Measurements from ENCODE around the gene NID1.
A peak's percentile ranks its signal among the peaks of the same experiment; 100 is the strongest.

Gene NID1

DNA sequence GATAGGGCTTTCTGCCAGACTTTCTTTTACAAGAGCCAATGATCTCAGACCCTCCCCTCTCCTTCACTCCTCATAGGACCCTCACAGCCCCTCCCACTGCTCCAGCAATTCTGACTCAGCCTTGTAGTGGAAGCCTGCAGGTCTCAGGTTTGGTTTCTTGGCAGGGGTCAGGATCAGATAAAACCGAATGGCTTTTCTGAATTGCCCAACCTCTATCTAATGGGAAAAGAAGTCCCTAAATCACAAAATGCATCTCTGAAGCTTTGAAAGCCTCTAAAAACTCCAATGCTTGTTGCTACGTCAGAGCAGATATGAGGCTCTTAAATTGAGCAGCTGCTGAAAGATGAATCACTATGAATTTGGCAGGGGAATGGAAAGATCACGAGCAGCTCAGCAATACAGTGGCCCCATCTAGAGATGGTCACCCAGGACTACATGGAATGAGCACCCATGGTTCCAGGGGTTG is 74.5 kb downstream of the NID1 start:
- no peak for DNase-seq (ENCODE audit: low read depth)
- H3K4me3 ChIP-seq (ENCODE audit: low read depth, low read length) = no peak overlapping the region
- no peak for TF ChIP-seq MYC (IDR thresholded peaks at IDR 0.05; ENCODE audit: low read depth, low read length)
- TF ChIP-seq, protein P1, sequence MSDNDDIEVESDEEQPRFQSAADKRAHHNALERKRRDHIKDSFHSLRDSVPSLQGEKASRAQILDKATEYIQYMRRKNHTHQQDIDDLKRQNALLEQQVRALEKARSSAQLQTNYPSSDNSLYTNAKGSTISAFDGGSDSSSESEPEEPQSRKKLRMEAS (IDR thresholded peaks at IDR 0.05; ENCODE audit: low read depth, low read length) = no peak
- TF ChIP-seq, protein P2, sequence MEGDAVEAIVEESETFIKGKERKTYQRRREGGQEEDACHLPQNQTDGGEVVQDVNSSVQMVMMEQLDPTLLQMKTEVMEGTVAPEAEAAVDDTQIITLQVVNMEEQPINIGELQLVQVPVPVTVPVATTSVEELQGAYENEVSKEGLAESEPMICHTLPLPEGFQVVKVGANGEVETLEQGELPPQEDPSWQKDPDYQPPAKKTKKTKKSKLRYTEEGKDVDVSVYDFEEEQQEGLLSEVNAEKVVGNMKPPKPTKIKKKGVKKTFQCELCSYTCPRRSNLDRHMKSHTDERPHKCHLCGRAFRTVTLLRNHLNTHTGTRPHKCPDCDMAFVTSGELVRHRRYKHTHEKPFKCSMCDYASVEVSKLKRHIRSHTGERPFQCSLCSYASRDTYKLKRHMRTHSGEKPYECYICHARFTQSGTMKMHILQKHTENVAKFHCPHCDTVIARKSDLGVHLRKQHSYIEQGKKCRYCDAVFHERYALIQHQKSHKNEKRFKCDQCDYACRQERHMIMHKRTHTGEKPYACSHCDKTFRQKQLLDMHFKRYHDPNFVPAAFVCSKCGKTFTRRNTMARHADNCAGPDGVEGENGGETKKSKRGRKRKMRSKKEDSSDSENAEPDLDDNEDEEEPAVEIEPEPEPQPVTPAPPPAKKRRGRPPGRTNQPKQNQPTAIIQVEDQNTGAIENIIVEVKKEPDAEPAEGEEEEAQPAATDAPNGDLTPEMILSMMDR (IDR thresholded peaks at IDR 0.05; ENCODE audit: low read depth, low read length) = no peak
- TF ChIP-seq POLR2A (IDR thresholded peaks at IDR 0.05; ENCODE audit: extremely low read depth, insufficient read length) = no peak

DNA sequence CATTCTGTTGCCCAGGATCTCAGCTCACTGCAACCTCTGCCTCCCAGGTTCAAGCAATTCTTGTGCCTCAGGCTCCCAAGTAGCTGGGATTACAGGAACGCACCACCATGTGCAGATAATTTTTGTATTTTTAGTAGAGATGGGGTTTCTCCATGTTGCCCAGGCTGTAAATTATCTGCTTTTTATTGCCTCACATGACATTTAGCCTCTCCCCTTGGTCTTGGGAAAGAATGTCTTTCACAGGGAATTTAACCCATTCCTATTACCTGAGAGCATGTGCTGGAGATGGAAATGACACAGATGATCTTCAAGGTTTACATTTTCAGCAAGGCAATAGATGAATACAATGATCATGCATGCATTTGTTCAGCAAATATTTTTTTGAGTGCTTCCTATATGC is 75.8 kb downstream of the NID1 start:
- H3K4me3 ChIP-seq (ENCODE audit: low read depth, low read length) = no peak overlapping the region
- TF ChIP-seq, protein P1 (IDR thresholded peaks at IDR 0.05; ENCODE audit: low read depth, low read length) = no peak
- no peak for DNase-seq (ENCODE audit: low read depth)

DNA sequence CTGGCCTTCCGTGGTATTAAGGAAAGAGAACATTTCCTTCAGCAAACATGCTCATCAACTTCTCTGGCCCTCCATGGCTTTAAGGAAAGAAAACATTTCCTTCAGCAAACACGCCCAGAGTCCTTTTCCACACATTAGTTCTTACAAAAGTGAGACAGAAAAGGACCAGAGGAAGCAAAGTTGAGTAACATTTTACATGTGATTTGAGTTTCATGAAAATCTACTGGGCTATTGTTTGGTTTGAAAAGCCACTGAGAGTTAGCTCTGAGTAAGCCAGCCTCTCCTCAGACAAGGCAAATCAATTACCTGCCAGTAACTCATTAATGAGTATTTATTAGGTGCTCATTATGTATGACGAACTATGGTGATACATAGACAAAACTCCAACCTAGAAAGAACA is 78.0 kb downstream of the NID1 start:
- no peak for DNase-seq (ENCODE audit: low read depth)
- H3K4me3 ChIP-seq (ENCODE audit: low read depth, low read length) = no peak overlapping the region
- TF ChIP-seq, protein P1 (IDR thresholded peaks at IDR 0.05; ENCODE audit: low read depth, low read length) = no peak
- TF ChIP-seq MYC (IDR thresholded peaks at IDR 0.05; ENCODE audit: low read depth, low read length) (no peak), POLR2A (IDR thresholded peaks at IDR 0.05; ENCODE audit: extremely low read depth, insufficient read length) (no peak)
- TF ChIP-seq, protein P2 (IDR thresholded peaks at IDR 0.05; ENCODE audit: low read depth, low read length) = no peak

DNA sequence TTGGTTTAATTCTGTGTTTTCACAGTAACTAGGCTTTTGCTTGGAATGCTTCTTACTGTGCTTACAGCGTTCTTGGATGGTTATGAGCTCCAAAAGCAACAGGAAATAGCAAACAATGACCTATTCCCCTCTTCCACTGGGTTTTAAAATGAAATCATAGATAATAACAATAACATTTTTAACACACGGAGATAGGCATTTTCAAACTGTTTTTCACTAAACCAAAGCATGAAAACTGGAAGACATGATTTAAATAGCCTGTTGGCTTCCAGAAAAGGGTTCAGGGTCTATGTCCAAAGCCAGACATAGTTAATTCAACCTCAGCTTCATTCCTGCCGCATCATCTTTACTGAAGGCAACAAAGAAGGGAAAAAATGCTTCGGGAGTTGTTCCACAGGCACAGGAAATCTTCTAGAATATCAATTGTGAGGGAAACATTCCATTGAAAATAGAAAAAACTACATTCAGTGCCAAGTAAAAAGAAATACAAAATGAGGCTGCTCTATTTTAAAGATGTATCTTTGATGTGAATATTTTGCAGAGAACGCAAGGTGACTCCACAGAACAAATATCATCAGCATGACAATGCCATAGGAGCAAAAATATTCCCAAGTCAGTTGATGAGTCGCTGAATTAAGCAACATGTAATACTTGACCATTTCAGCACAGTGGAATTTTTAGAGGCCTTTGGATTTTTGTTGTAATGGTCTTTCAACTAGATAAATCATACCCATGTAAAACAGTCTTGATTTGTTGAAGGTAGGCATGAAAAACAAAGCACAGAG is 80.7 kb downstream of the NID1 start:
- TF ChIP-seq POLR2A (IDR thresholded peaks at IDR 0.05; ENCODE audit: extremely low read depth, insufficient read length) (no peak), MYC (IDR thresholded peaks at IDR 0.05; ENCODE audit: low read depth, low read length) (no peak)
- TF ChIP-seq, protein P1 (IDR thresholded peaks at IDR 0.05; ENCODE audit: low read depth, low read length) = no peak
- TF ChIP-seq, protein P2 (IDR thresholded peaks at IDR 0.05; ENCODE audit: low read depth, low read length) = no peak
- no peak for DNase-seq (ENCODE audit: low read depth)
- H3K4me3 ChIP-seq (ENCODE audit: low read depth, low read length) = no peak overlapping the region

DNA sequence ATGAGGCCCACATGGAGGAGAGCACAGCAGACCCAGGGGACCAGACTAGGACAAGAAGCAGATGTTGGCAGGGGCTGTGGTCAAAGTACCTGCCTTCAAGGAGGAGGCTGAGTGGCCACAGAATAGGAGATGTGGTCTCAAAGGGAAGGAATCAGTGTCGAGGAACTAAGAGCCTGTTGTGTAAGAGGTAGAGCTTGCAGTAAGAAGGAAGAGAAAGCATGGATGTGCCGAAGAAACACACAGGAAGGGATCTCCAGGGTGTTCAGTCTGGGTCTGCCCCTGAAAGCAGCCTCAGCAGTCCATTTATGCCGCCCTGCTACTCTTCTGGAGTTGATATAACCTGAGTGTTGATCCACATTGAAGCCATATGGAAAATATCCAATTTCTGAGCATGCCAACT is 83.9 kb downstream of the NID1 start:
- H3K4me3 ChIP-seq (ENCODE audit: low read depth, low read length) = no peak overlapping the region
- TF ChIP-seq POLR2A (IDR thresholded peaks at IDR 0.05; ENCODE audit: extremely low read depth, insufficient read length) = no peak
- TF ChIP-seq, protein P1 (IDR thresholded peaks at IDR 0.05; ENCODE audit: low read depth, low read length) = no peak
- TF ChIP-seq, protein P2 (IDR thresholded peaks at IDR 0.05; ENCODE audit: low read depth, low read length) = no peak
- no peak for TF ChIP-seq MYC (IDR thresholded peaks at IDR 0.05; ENCODE audit: low read depth, low read length)
- DNase-seq (ENCODE audit: low read depth) = peak; percentile 68

DNA sequence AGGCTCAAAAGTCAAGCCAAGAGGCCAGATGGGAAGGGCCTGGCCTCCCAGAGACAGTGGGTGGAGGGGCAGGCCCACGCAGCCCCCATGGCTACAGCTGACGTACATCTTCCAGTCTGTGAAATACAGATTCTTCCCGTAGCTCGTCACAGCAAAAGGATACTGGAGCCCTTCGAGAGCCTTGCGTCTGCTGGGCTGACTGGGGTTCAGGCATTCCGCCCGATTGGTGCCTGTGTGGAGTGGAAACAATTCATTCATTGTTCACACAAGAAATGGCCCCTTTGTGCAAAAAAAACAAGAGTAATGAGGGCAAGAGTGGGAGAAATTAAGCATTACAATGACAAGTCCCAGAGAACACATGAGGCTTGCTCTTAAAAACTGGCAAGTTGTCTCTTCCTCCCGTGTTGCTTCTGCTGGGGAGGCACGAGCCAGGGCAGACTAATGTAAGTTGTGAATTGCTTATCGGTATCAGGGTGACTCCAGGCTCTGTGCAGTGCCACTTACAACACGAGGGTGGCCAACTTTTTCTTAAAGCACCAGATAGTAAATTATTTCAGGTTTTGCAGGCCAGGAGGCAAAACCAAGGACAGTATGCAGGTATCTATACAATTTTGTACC is 85.1 kb downstream of the NID1 start:
- TF ChIP-seq, protein P1 (IDR thresholded peaks at IDR 0.05; ENCODE audit: low read depth, low read length) = no peak
- TF ChIP-seq, protein P2 (IDR thresholded peaks at IDR 0.05; ENCODE audit: low read depth, low read length) = no peak
- no peak for TF ChIP-seq POLR2A (IDR thresholded peaks at IDR 0.05; ENCODE audit: extremely low read depth, insufficient read length)
- no peak overlapping the region for H3K4me3 ChIP-seq (ENCODE audit: low read depth, low read length)
- no peak for DNase-seq (ENCODE audit: low read depth)
